ENCODE measurements around the gene CRAT. TPM values are rescaled to one million over a fixed set of nuclear protein-coding genes. Genes with fewer than 3 reads are reported as not detected.

The CRAT gene
- total and polyA plus RNA-seq, 2 of the 4 experiments (the other 2 are of a cell fraction): 18.8 to 41.6 TPM

- POLR2A ChIA-PET (ENCODE audit: unreplicated experiment): interaction anchor here (1.1 to 2.6 kb wide), 4 partner anchors 33 to 483 kb away, joined by 3 to 17 read pairs (median 8); no protein-coding TSS in a partner anchor
- Histone ChIP-seq H3K27ac (ENCODE audit: insufficient read depth, low read length) (peak overlapping the region; percentile 98), H2AK5ac (ENCODE audit: low read depth, low read length) (peak overlapping the region; percentile 97), H4K5ac (ENCODE audit: low read depth, low read length) (peak overlapping the region; percentile 96), H3K27me3 (ENCODE audit: control insufficient read depth, insufficient read depth, low read length) (no peaks in the 10 kb centered on the region), H3K18ac (ENCODE audit: low read depth, low read length) (peak overlapping the region; percentile 94), H3K79me1 (ENCODE audit: low read depth in 1 of 2, low read length in 2 of 2) (peaks cover 5 to 49% of the 10 kb centered on the region in 2 experiments; a peak in 3 of 4 replicates), H3K23ac (ENCODE audit: low read depth, low read length) (peak overlapping the region; percentile 99), H3K9me1 (ENCODE audit: insufficient read depth, low read length) (peaks cover 13% of the 10 kb centered on the region), H3K14ac (replicated peaks; ENCODE audit: low read depth, low read length) (peak overlapping the region; percentile 99), H2BK20ac (ENCODE audit: low read depth, low read length) (peak overlapping the region; percentile 86), H3K4me1 (ENCODE audit: control insufficient read depth, insufficient read depth, low read length) (peaks cover 61% of the 10 kb centered on the region), H4K8ac (ENCODE audit: low read depth in 2 of 2, low read length in 2 of 2) (peak overlapping the region; percentile 99), H3K9ac (ENCODE audit: low read depth, low read length) (peak overlapping the region; percentile 98), H4K20me1 (ENCODE audit: insufficient read depth, low read length) (no peaks in the 10 kb centered on the region; the same call in 1 of the 2 replicates), H2BK5ac (ENCODE audit: low read depth, low read length, poor library complexity, severe bottlenecking) (peak overlapping the region; percentile 99), H2AFZ (replicated peaks; ENCODE audit: low read length, poor library complexity) (peak overlapping the region; percentile 64), H3K36me3 (ENCODE audit: control insufficient read depth, insufficient read depth, low read length) (peaks cover 21% of the 10 kb centered on the region), H3K4ac (ENCODE audit: low read depth, low read length) (peak overlapping the region; percentile 99), H2BK15ac (ENCODE audit: low read depth, low read length) (peak overlapping the region; percentile 93), H2BK120ac (ENCODE audit: low read depth, low read length) (peak overlapping the region; percentile 95), H3K9me3 (ENCODE audit: control insufficient read depth, insufficient read depth, low read length) (no peaks in the 10 kb centered on the region), H3K4me3 (ENCODE audit: insufficient read depth, low read depth, low read length) (peak overlapping the region; percentile 15; the same call in 1 of the 2 replicates), H4K91ac (ENCODE audit: insufficient read depth, low read depth, low read length) (peak overlapping the region; percentile 100), H3K4me2 (ENCODE audit: low read depth, low read length) (peak overlapping the region; percentile 77), H3K56ac (ENCODE audit: extremely low read depth, insufficient read depth, low read length) (peak overlapping the region; percentile 97), H2AK9ac (replicated peaks; ENCODE audit: low read depth, low read length, poor library complexity) (peak overlapping the region; percentile 100)
- dilution Hi-C loops (cut with HindIII; ENCODE audit: low sequenced_read_pairs, unreplicated experiment) (no loop called here), in situ Hi-C loops (cut with MboI; ENCODE audit: low sequenced_read_pairs) (no loop called here), intact Hi-C loops (cut with micrococcal nuclease) (loop anchor here (2.0 kb wide), 2 partner anchors 25 to 355 kb away; no protein-coding TSS in a partner anchor)
- 3% methylated on average over 6 of the region's 13 CpGs; no CpG with 5 or more reads in 1 of the 2 experiments for WGBS, 2 experiments (ENCODE audit: extremely low coverage in 2 of 2, insufficient read length in 1 of 2)
- DNase-seq (peak; percentile 97), ATAC-seq (ENCODE audit: low read depth) (peak; percentile 3)
- TF ChIP-seq RAD21 (IDR thresholded peaks at IDR 0.05; ENCODE audit: low read length) (peak; percentile 3; the same call in 1 of the 2 replicates), CHD1 (IDR thresholded peaks at IDR 0.05; ENCODE audit: low read depth, low read length) (no peak), ELK1 (IDR thresholded peaks at IDR 0.05; ENCODE audit: borderline replicate concordance, low read depth, low read length) (no peak), MXI1 (IDR thresholded peaks at IDR 0.05; ENCODE audit: borderline replicate concordance, low read depth, low read length) (no peak), BHLHE40 (IDR thresholded peaks at IDR 0.05; ENCODE audit: low read depth, low read length) (peak; percentile 40; the same call in 1 of the 2 replicates), MAZ (IDR thresholded peaks at IDR 0.05; ENCODE audit: borderline replicate concordance, low read depth, low read length) (peak; percentile 32; the same call in 1 of the 2 replicates), RCOR1 (IDR thresholded peaks at IDR 0.05; ENCODE audit: insufficient replicate concordance, low read length) (no peak), RFX5 (IDR thresholded peaks at IDR 0.05; ENCODE audit: low read depth, low read length) (no peak), CEBPB (IDR thresholded peaks at IDR 0.05; ENCODE audit: low read depth, low read length) (peak; percentile 74), NFE2L2 (IDR thresholded peaks at IDR 0.05; ENCODE audit: low read depth, low read length) (no peak), POLR2A (IDR thresholded peaks at IDR 0.05; ENCODE audit: low read depth, low read length) (peak; percentile 65), SMC3 (IDR thresholded peaks at IDR 0.05; ENCODE audit: low read depth, low read length) (peak; percentile 14; the same call in 1 of the 2 replicates), MAFK (IDR thresholded peaks at IDR 0.05; ENCODE audit: low read depth, low read length) (peak; percentile 12; the same call in 1 of the 2 replicates)
- no TSS peak for BruUV-seq (replicated peaks)
- CTCF ChIA-PET: interaction anchor here (2.2 to 3.1 kb wide), 3 partner anchors 31 to 483 kb away, joined by 8 to 18 read pairs (median 13); no protein-coding TSS in a partner anchor
Measured at GRCh38 chr9:129141066-129142041, 30.8 kb upstream of the CRAT start.

Data from IMR-90 (cell line).